OCI-LY3 (cell line): Measurements from ENCODE around the gene KCMF1.
A peak's percentile ranks its signal among the peaks of the same experiment; 100 is the strongest.

Experiments
- H2AFZ ChIP-seq: fragments of 200-600, 300-600 bp; shearing (Covaris generic); 2 replicates; pipeline ENCODE4 v1.6.0; 2014; ENCODE audit warnings: antibody characterized with exemption, low read depth, low read length
- H3K27ac ChIP-seq: fragments of 200-600, 300-600 bp; sonication (generic); 2 replicates; pipeline ENCODE4 v1.5.1; 2014; ENCODE audit warnings: mild to moderate bottlenecking, low read length, moderate library complexity, mixed read lengths
- H3K27me3 ChIP-seq: fragments of 200-600, 300-600 bp; sonication (generic); 2 replicates; pipeline ENCODE4 v1.6.1; 2014; ENCODE audit warnings: low read depth, low read length, mixed read lengths
- H3K36me3 ChIP-seq: fragments of 200-600, 300-600 bp; sonication (generic); replicated peaks from 2 replicates; pipeline ENCODE3; 2014; ENCODE audit warnings: low read depth, low read length, mixed read lengths
- H3K4me1 ChIP-seq: fragments of 300-600, 200-600 bp; sonication (generic); 2 replicates; pipeline ENCODE4 v1.6.1; 2014; ENCODE audit warnings: low read length, mixed read lengths
- H3K4me2 ChIP-seq: fragments of 200-600, 300-600 bp; sonication (generic); 2 replicates; pipeline ENCODE4 v1.6.1; 2014; ENCODE audit warnings: low read length, mixed read lengths
- H3K4me3 ChIP-seq: fragments of 300-600, 200-600 bp; sonication (generic); 2 replicates; pipeline ENCODE4 v1.5.1; 2014; ENCODE audit warnings: antibody characterized with exemption, mild to moderate bottlenecking, low read length, moderate library complexity
- H3K79me2 ChIP-seq: fragments of 300-600, 200-600 bp; shearing (Covaris generic); 2 replicates; pipeline ENCODE4 v1.6.1; 2014; ENCODE audit warnings: mild to moderate bottlenecking, low read length, mixed read lengths
- H3K9ac ChIP-seq: fragments of 300-600, 200-600 bp; shearing (Covaris generic); 2 replicates; pipeline ENCODE4 v1.6.0; 2014; ENCODE audit warnings: mild to moderate bottlenecking, low read length, moderate library complexity
- H3K9me3 ChIP-seq: fragments of 200-600, 300-600 bp; shearing (Covaris generic); 2 replicates; pipeline ENCODE4 v1.6.1; 2014; ENCODE audit warnings: low read length, mixed read lengths; ENCODE audit not compliant: insufficient read depth
- H4K20me1 ChIP-seq: fragments of 200-600, 300-600 bp; sonication (generic); 2 replicates; pipeline ENCODE4 v1.6.1; 2016; ENCODE audit warnings: low read length, mixed read lengths; ENCODE audit not compliant: insufficient read depth
- EZH2phosphoT487 ChIP-seq: fragments of 200-600 bp; shearing (Covaris generic); IDR thresholded peaks from 2 replicates; pipeline ENCODE4 v1.6.1; 2018; ENCODE audit warnings: antibody characterized with exemption, mixed run types, low read depth
- TF ChIP-seq, protein P1 (sequence below): fragments of 200-600, 300-600 bp; sonication (generic); IDR thresholded peaks from 2 replicates; pipeline ENCODE4 v1.5.1; 2014; ENCODE audit warnings: antibody characterized with exemption, low read length, low read depth

KCMF1 gene

DNA sequence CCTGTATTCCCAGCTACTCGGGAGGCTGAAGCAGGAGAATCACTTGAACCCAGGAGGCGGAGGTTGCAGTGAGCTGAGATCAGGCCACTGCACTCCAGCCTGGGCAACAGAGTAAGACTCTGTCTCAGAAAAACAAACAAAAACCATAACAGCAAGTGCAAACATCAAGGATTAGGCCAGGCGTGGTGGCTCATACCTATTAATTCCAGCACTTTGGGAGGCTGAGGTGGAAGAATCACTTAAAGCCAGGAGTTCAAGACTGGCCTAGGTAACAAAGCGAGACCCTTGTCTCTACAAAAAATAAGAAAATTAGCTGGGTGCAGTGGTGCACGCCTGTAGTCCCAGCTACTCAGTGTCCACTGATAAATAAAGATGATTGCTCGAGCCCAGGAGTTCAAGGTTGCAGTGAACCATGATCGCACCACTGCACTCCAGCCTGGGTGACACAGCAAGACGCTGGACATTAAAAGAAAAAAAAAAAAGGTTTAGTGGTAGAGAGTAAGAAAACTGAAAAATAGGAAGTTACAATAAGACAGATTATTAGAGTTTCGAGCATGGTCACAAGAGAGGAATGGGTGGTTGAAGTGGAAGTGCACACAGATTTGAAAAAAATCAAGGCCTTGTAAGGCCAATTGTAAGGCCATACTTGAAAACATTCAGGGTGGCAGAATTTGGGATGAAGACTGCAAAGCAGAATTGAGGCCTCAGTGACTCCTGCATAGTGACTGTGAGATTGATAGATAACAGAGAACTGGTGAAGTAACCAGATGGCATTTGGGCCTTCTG, 6.4 kb upstream of the KCMF1 start:
- peak overlapping the region; percentile 34 for H3K4me2 ChIP-seq
- H3K27ac ChIP-seq = peak overlapping the region; percentile 61
- H3K27me3 ChIP-seq = no peaks in the 10 kb centered on the region
- peaks cover 50% of the 10 kb centered on the region for H3K4me1 ChIP-seq
- H3K9me3 ChIP-seq = no peaks in the 10 kb centered on the region
- peaks cover 5% of the 10 kb centered on the region; the same call in 1 of the 2 replicates for H4K20me1 ChIP-seq
- peaks cover 53% of the 10 kb centered on the region for H3K36me3 ChIP-seq
- H3K4me3 ChIP-seq = 0 out of 2 replicates have a peak overlapping the region, but pooled peaks have one; percentile 2
- H2AFZ ChIP-seq = no peak overlapping the region
- H3K9ac ChIP-seq = peak overlapping the region; percentile 9; the same call in 1 of the 2 replicates
- no peak for TF ChIP-seq EZH2phosphoT487
- TF ChIP-seq, protein P1, sequence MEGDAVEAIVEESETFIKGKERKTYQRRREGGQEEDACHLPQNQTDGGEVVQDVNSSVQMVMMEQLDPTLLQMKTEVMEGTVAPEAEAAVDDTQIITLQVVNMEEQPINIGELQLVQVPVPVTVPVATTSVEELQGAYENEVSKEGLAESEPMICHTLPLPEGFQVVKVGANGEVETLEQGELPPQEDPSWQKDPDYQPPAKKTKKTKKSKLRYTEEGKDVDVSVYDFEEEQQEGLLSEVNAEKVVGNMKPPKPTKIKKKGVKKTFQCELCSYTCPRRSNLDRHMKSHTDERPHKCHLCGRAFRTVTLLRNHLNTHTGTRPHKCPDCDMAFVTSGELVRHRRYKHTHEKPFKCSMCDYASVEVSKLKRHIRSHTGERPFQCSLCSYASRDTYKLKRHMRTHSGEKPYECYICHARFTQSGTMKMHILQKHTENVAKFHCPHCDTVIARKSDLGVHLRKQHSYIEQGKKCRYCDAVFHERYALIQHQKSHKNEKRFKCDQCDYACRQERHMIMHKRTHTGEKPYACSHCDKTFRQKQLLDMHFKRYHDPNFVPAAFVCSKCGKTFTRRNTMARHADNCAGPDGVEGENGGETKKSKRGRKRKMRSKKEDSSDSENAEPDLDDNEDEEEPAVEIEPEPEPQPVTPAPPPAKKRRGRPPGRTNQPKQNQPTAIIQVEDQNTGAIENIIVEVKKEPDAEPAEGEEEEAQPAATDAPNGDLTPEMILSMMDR = no peak
- H3K79me2 ChIP-seq = peaks cover 52% of the 10 kb centered on the region

- peak overlapping the region; percentile 61 for H3K27ac ChIP-seq
- peaks cover 45% of the 10 kb centered on the region for H3K4me1 ChIP-seq
- peaks cover 58% of the 10 kb centered on the region for H3K79me2 ChIP-seq
- TF ChIP-seq, protein P1 = no peak
- TF ChIP-seq EZH2phosphoT487 = no peak
- H3K27me3 ChIP-seq = no peaks in the 10 kb centered on the region
- peaks cover 53% of the 10 kb centered on the region for H3K36me3 ChIP-seq
- 0 out of 2 replicates have a peak overlapping the region, but pooled peaks have one; percentile 2 for H3K4me3 ChIP-seq
- no peak overlapping the region for H2AFZ ChIP-seq
- H4K20me1 ChIP-seq = peaks cover 5% of the 10 kb centered on the region; the same call in 1 of the 2 replicates
- peak overlapping the region; percentile 34 for H3K4me2 ChIP-seq
- no peaks in the 10 kb centered on the region for H3K9me3 ChIP-seq
- H3K9ac ChIP-seq = peak overlapping the region; percentile 9; the same call in 1 of the 2 replicates
Observed at GRCh38 chr2:84965192-84965516, 5.8 kb upstream of the KCMF1 start.

- TF ChIP-seq, protein P1 = no peak
- TF ChIP-seq EZH2phosphoT487 = no peak
- Histone ChIP-seq H3K27me3 (no peaks in the 10 kb centered on the region), H3K79me2 (peaks cover 65% of the 10 kb centered on the region), H3K9me3 (no peaks in the 10 kb centered on the region), H3K4me1 (peaks cover 41% of the 10 kb centered on the region), H3K9ac (no peak overlapping the region), H3K4me3 (no peak overlapping the region), H2AFZ (no peak overlapping the region), H4K20me1 (peaks cover 5% of the 10 kb centered on the region; the same call in 1 of the 2 replicates), H3K27ac (no peak overlapping the region), H3K36me3 (peaks cover 53% of the 10 kb centered on the region), H3K4me2 (no peak overlapping the region)
Observed at GRCh38 chr2:84965827-84966226, 5.1 kb upstream of the KCMF1 start.

DNA sequence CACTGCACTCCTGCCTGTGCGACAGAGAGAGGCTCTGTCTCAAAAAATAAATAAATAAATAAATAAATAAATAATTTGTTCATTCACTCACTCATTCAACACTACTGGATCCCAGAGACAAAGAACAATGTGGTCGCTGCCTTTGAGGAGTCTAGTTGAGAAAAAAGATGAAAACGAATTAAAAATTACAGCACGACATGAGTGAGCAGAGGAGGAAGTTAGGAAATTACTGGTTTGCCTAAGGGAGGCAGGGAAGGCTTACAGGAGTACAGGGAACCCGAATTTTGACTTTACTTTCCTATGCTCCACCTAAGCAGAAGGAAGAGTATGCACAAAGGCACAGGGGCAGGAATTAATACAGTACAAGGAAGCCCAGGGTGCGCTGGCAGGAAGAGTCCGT, 4.2 kb upstream of the KCMF1 start:
- Histone ChIP-seq H2AFZ (no peak overlapping the region), H3K9me3 (no peaks in the 10 kb centered on the region), H3K4me3 (no peak overlapping the region), H3K27ac (no peak overlapping the region), H3K9ac (no peak overlapping the region), H3K27me3 (no peaks in the 10 kb centered on the region), H3K36me3 (peaks cover 50% of the 10 kb centered on the region), H3K4me2 (no peak overlapping the region), H3K79me2 (peaks cover 71% of the 10 kb centered on the region), H3K4me1 (peaks cover 41% of the 10 kb centered on the region), H4K20me1 (peaks cover 5% of the 10 kb centered on the region; the same call in 1 of the 2 replicates)
- TF ChIP-seq, protein P1 = no peak
- TF ChIP-seq EZH2phosphoT487 = no peak
